ENCODE results near the gene ARFGEF2.
"Not testable (repeated sequence)": the region's sequence is repeated elsewhere in the genome, so short reads cannot be mapped to it uniquely, and the experiment has no call there.

Gene ARFGEF2

GRCh38 chr20:48928832-48929725 lies 7.6 kb downstream of the ARFGEF2 start:
- TF ChIP-seq ZNF274 (IDR thresholded peaks at IDR 0.05; ENCODE audit: low read depth, low read length) = no peak
- H3K4me3 ChIP-seq (ENCODE audit: low read length) = no peak overlapping the region

DNA sequence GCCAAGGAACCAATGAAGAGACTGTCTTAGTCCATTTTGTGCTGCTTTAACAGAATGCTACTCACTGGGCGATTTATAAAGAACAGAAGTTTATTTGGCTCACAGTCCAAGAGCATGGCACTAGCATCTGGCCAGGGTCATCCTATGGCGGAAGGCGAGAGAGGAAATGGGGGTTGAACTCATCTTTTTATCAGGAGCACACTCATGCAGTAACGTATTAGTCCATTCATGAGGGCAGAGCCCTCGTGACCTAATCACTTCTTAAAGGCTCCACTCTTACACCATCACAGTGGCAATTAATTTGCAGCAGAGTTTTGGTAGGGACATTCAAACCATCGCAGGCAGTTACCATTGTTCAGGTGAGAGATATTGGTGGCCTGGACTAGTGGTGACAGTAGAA lies 8.5 kb downstream of the ARFGEF2 start:
- no peak for TF ChIP-seq ZNF274 (IDR thresholded peaks at IDR 0.05; ENCODE audit: low read depth, low read length)
- H3K4me3 ChIP-seq (ENCODE audit: low read length) = no peak overlapping the region

GRCh38 chr20:48930878-48931277 lies 9.4 kb downstream of the ARFGEF2 start:
- no peak overlapping the region for H3K4me3 ChIP-seq (ENCODE audit: low read length)
- TF ChIP-seq ZNF274 (IDR thresholded peaks at IDR 0.05; ENCODE audit: low read depth, low read length) = no peak

DNA sequence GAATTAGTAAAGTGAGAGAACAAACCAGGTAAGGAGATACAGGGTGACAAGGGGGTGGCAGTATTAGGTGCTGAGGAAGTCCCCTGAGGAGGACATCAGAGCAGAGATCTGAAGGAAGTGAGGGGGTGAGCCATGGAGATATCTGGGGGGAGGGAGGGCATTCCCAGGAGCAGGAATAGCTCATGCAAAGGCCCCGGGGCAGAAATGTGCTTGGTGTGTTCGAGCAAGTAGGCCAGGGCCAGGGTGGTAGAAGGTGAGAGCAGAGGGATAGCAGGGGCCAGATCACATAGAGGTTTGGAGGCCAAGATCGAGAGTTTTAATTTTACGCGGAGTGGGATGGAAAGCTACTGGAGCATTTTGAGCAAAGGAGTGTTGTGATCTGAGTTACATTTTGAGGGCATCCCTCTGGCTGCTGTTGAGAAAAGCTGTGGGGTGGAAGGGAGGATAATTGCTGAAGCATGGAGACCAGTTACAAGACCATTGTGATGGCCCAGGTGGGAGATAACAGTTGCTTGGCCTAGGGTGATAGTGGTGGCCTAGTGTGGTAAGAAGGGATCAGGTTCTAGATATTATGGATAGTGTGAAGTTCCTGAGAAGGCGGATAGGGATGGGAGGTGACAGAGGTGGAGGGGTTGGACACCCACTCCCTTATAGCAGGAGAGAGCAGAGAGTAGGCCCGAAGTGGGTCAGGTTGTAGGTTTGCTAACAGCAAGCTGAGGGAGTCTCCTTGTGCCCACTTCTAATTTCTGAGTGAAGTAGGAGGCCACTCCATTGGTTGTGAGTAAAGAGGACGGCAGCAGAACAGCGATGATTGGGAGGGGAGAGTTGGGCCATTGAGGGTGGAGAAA lies 10.2 kb downstream of the ARFGEF2 start:
- no peak overlapping the region for H3K4me3 ChIP-seq (ENCODE audit: low read length)
- no peak for TF ChIP-seq ZNF274 (IDR thresholded peaks at IDR 0.05; ENCODE audit: low read depth, low read length)

DNA sequence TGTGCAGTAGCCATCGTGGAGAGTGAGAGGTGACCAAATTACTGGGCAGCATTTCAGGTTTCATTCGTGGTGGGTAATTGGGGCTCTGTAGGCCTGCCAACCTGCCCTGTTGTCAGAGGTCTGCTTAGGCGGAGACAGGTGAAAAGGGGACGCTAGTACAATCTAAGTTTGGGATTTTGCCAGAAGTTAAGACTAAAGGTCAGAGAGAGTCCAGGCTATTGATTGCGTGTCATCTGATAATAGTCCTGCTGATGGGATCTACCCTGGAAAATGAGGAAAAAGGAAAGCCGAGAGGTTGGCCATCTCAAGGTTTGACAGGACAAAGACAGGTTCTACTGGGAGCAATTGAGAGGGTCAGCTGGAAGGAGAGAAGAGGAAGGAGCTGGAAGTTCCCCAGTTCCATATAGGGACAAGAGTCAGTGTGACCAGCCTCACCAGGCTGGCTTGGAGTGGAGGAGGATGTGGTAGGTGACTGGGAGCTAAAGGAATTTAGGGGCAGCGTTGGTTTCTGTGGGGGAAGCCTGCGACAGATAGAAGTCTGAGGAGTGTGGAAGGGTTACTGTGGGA lies 10.9 kb downstream of the ARFGEF2 start:
- no peak overlapping the region for H3K4me3 ChIP-seq (ENCODE audit: low read length)
- no peak for TF ChIP-seq ZNF274 (IDR thresholded peaks at IDR 0.05; ENCODE audit: low read depth, low read length)

DNA sequence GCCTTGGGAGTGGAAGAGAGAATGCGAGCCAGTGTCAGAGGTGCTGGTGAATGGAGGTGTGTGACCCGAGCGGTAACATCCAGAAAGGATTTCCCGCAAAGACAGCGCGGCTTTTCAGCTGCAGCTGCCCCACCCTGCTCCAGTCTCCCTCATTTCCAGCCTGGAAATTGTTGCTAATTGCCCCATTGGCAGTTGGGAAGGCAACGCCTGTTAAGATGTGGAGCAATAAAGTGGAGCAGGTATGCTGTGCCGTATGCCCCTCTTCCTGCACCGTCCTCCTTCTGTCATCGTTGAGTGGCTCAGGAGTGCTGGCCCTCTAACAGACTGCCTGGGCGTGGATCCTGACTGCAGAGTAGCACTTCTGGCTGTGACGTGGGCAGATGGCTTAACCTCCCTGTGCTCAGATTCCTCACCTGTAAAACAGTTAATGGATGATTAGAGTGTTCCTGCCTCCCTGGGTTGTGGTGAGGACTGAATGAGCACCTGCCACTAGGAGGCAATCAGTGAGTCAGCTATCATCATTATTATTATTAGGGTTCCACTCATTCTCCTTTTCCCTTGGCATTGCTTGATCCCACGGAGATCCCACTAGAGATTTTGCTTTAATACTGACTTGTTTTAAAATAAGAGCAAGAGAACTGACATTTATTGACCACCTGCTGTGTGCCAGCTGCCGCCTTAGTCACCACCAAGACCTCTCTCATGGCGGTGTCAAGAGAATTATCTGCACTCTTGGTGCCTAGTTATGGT lies 11.7 kb downstream of the ARFGEF2 start:
- TF ChIP-seq ZNF274 (IDR thresholded peaks at IDR 0.05; ENCODE audit: low read depth, low read length) = no peak

DNA sequence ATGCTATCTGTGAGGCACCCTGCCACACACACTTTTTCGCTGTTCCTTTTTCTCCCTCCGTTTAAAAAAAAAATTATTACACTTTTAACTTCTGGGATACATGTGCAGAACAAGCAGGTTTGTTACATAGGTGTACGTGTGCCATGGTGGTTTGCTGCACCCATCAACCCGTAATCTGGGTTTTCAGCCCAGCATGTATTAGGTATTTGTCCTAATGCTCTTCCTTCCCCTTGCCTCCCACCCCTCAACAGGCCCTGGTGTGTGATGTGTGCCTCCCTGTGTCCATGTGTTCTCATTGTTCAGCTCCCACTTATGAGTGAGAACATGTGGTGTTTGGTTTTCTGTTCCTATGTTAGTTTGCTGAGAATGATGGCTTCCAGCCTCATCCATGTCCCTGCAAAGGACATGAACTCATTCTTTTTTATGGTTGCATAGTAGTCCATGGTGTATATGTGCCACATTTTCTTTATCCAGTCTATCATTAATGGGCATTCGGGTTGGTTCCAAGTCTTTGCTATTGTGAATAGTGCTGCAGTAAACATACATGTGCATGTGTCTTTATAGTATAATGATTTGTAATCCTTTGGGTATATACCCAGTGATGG lies 12.9 kb downstream of the ARFGEF2 start:
- H3K4me3 ChIP-seq (ENCODE audit: low read length) = not testable (repeated sequence)

More for the DNA sequence above, 11.7 kb downstream of the ARFGEF2 start:
- H3K4me3 ChIP-seq (ENCODE audit: low read length) = no peak overlapping the region

- H3K4me3 ChIP-seq (ENCODE audit: low read length) = not testable (repeated sequence)
Observed at GRCh38 chr20:48934966-48935365, 13.5 kb downstream of the ARFGEF2 start.

DNA sequence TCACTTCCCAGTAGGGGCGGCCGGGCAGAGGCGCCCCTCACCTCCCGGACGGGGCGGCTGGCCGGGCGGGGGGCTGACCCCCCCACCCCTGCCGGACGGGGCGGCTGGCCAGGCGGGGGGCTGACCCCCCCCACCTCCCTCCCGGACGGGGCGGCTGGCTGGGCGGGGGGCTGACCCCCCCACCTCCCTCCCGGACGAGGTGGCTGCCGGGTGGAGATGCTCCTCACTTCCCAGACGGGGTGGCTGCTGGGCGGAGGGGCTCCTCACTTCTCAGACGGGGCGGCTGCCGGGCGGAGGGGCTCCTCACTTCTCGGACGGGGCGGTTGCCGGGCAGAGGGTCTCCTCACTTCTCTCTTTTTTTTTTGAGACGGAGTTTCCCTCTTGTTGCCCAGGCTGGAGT lies 14.7 kb downstream of the ARFGEF2 start:
- H3K4me3 ChIP-seq (ENCODE audit: low read length) = not testable (repeated sequence)

DNA sequence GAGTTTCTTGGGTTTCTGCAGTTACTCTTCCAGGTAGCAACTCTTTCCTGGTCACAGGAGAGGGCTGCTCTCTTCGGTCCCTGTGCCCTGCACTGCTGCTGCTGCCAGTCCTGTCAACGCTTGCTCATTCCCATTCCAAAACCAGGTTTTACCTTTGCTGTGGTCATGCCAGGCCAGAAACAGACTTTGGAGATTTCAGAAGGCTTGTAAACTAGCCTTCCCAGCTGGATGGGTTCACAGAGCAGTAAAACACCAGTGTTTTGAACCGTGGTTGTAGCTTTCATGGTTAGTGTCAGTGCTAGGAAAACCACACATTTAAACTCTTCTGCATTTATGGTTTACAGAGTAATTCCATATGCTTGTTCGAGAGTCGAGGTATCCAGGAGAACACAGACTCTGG lies 16.2 kb downstream of the ARFGEF2 start:
- no peak for TF ChIP-seq ZNF274 (IDR thresholded peaks at IDR 0.05; ENCODE audit: low read depth, low read length)

DNA sequence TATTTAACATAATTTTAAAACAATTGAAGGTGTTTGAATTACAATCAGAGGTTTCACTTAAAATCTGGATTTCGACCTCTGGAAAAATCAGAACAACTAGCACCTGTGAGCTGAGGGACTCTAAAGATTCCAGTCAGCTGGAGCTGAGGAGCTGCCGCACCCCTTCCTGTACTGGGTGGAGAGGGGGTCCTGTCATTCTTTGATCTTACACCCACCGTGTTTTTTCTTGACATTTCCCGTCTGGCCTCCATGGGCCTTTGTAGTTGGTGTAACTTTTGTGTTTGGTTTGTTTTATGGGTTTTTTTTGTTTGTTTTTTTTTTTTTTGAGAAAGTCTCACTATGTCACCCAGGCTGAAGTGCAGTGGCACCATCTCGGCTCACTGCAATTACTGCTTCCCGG lies 17.2 kb downstream of the ARFGEF2 start:
- no peak for TF ChIP-seq ZNF274 (IDR thresholded peaks at IDR 0.05; ENCODE audit: low read depth, low read length)
- no peak overlapping the region for H3K4me3 ChIP-seq (ENCODE audit: low read length)

More for the DNA sequence above, 16.2 kb downstream of the ARFGEF2 start:
- no peak overlapping the region for H3K4me3 ChIP-seq (ENCODE audit: low read length)

DNA sequence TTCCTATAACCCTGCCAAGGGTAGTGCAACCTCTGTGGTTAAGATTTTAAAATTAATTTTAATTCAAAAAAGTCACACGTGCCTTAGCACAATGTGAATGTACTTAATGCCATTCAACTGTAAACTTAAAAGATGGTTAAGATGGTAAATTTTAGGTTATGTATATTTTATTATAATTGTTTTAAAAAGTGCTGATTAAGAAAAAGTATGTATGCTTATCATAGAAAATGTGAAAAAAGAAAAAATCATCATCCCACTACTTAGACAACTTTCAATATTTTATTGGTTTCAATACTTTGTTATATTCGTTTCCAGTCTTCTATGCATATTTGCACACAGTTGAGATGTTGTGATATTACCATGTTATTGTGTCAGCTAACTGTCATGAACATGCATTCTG lies 18.7 kb downstream of the ARFGEF2 start:
- no peak for TF ChIP-seq ZNF274 (IDR thresholded peaks at IDR 0.05; ENCODE audit: low read depth, low read length)
- H3K4me3 ChIP-seq (ENCODE audit: low read length) = no peak overlapping the region

DNA sequence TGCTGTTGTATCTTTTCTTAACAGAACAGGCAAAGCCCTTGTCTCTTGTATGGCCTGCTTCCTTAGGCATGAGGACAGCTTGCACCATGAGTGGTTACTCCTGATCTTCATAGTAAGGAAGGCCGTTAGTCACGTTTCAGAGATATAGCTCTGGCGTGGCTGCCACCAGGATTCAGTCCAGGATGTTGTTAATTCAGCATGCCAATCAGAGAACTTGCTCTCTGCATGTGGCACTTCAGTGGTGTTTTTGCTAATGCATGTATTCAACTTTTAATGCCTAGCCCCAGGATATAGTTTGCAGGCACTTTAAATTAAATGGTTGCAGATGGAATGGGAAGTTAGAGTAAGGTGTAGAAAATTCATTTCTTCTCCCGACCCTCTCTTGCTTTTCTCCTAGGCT lies 20.0 kb downstream of the ARFGEF2 start:
- no peak overlapping the region for H3K4me3 ChIP-seq (ENCODE audit: low read length)
- no peak for TF ChIP-seq ZNF274 (IDR thresholded peaks at IDR 0.05; ENCODE audit: low read depth, low read length)

DNA sequence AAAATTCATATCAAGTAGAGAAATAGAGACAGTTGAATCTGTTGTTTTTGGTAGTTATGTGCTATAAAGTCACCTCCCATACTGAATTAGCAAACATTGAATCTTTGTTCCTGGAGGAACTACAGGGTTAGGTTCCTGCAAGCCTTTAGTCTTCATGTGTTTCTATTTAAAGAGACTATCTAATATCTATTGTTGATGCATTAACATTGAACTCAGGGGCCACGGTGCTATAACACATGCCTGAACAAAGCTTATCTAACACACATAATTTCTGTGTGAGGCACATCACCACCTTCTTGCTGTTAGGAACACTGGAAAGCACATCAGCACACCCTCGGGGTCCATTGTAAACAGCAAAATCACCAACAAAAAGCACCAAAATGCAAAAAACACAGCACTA lies 21.2 kb downstream of the ARFGEF2 start:
- TF ChIP-seq ZNF274 (IDR thresholded peaks at IDR 0.05; ENCODE audit: low read depth, low read length) = no peak

More for the DNA sequence above, 21.2 kb downstream of the ARFGEF2 start:
- no peak overlapping the region for H3K4me3 ChIP-seq (ENCODE audit: low read length)

All from GM08714 (cell line).